HepG2 (cell line): ENCODE data around the gene C1QTNF12. TPM values are rescaled to one million over a fixed set of nuclear protein-coding genes. Genes with fewer than 3 reads are reported as not detected.

Source experiments
- ARNTL ChIP-seq: sonication (generic); formaldehyde crosslinking; IDR thresholded peaks from 2 replicates; pipeline ENCODE4 v1.4.0; 2020; ENCODE audit warnings: mild to moderate bottlenecking, missing genetic modification reagents
- BRD4 ChIP-seq: sonication (generic); formaldehyde crosslinking; IDR thresholded peaks from 2 replicates; pipeline ENCODE4 v1.4.0; 2020; ENCODE audit warnings: missing genetic modification reagents
- CCDC6 ChIP-seq: sonication (generic); formaldehyde crosslinking; IDR thresholded peaks from 2 replicates; pipeline ENCODE4 v1.8.1; 2022; ENCODE audit warnings: mild to moderate bottlenecking, missing genetic modification reagents, moderate library complexity
- DMAP1 ChIP-seq: IDR thresholded peaks from 2 replicates; pipeline ENCODE4 v1.6.1; 2016
- DNMT1 ChIP-seq: sonication (generic); formaldehyde crosslinking; IDR thresholded peaks from 2 replicates; pipeline ENCODE4 v1.5.1; 2020; ENCODE audit warnings: mild to moderate bottlenecking, missing genetic modification reagents
- NCOA1 ChIP-seq: sonication (generic); formaldehyde crosslinking; IDR thresholded peaks from 2 replicates; pipeline ENCODE4 v1.9.0; 2021; ENCODE audit warnings: missing genetic modification reagents
- POLR2G ChIP-seq: fragments of 200-400 bp; formaldehyde crosslinking; IDR thresholded peaks from 2 replicates; pipeline ENCODE4 v1.6.1; 2018; ENCODE audit warnings: mild to moderate bottlenecking, low read depth, low read length, moderate library complexity
- REXO4 ChIP-seq: sonication (generic); formaldehyde crosslinking; IDR thresholded peaks from 2 replicates; pipeline ENCODE4 v1.8.0; 2022; ENCODE audit warnings: missing genetic modification reagents, mild to moderate bottlenecking, borderline replicate concordance
- SAFB2 ChIP-seq: sonication (generic); formaldehyde crosslinking; IDR thresholded peaks from 2 replicates; pipeline ENCODE4 v1.5.1; 2020; ENCODE audit warnings: missing genetic modification reagents, low read depth, mild to moderate bottlenecking, borderline replicate concordance
- SP4 ChIP-seq: sonication (generic); formaldehyde crosslinking; IDR thresholded peaks from 2 replicates; pipeline ENCODE4 v1.8.1; 2023; ENCODE audit warnings: mild to moderate bottlenecking, missing genetic modification reagents
- ZNF354B ChIP-seq: sonication (generic); formaldehyde crosslinking; IDR thresholded peaks from 2 replicates; pipeline ENCODE4 v1.8.0; 2022; ENCODE audit warnings: mild to moderate bottlenecking, missing genetic modification reagents
- ZNF562 ChIP-seq: sonication (generic); formaldehyde crosslinking; IDR thresholded peaks from 2 replicates; pipeline ENCODE4 v1.8.0; 2022; ENCODE audit warnings: missing genetic modification reagents, borderline replicate concordance
- polyA plus RNA-seq, 8 experiments: library from polyadenylated mRNA; depleted of rRNA in 3 of 8; stranded (reverse) in 7 of 8; unstranded in 1 of 8; fragments of >200 nt; fragmentation: Illumina TruSeq in 4 of 8; extraction: Trizol in 4 of 8; gene quantifications; 2 replicates each; pipeline versions ENCODE4 v1.2.1 to v1.2.3, GENCODE V29; 2011 to 2016; ENCODE audit warnings: low read depth in 4 of 8, missing spikeins in 1 of 8, mixed read lengths in 1 of 8; ENCODE audit not compliant: insufficient read depth in 1 of 8
- total RNA-seq, 5 experiments: library from RNA; depleted of rRNA; stranded (reverse); fragments of >200 nt; fragmentation: Illumina TruSeq; extraction: Trizol; gene quantifications; 2 replicates each; pipeline ENCODE4 v1.2.3, GENCODE V29; 2016; ENCODE audit warnings: low read depth in 1 of 5
- TF ChIP-seq, protein P1 (sequence below): sonication (generic); formaldehyde crosslinking; IDR thresholded peaks from 2 replicates; pipeline ENCODE4 v1.9.0; 2022; ENCODE audit warnings: missing genetic modification reagents, mild to moderate bottlenecking, borderline replicate concordance
- TF ChIP-seq, protein P2 (sequence below): sonication (generic); formaldehyde crosslinking; IDR thresholded peaks from 2 replicates; pipeline ENCODE4 v1.4.0; 2020; ENCODE audit warnings: missing genetic modification reagents
- TF ChIP-seq, protein P3 (sequence below): sonication (generic); formaldehyde crosslinking; IDR thresholded peaks from 2 replicates; pipeline ENCODE4 v1.4.0; 2020; ENCODE audit warnings: missing genetic modification reagents
- TF ChIP-seq, protein P4 (sequence below): sonication (generic); formaldehyde crosslinking; IDR thresholded peaks from 2 replicates; pipeline ENCODE4 v1.4.0; 2020; ENCODE audit warnings: missing genetic modification reagents
- TF ChIP-seq, protein P5 (sequence below): sonication (generic); formaldehyde crosslinking; IDR thresholded peaks from 2 replicates; pipeline ENCODE4 v1.4.0; 2020; ENCODE audit warnings: missing genetic modification reagents
- TF ChIP-seq, protein P6 (sequence below): sonication (generic); formaldehyde crosslinking; conservative IDR thresholded peaks from 2 replicates; pipeline ENCODE4 v1.4.0; 2020; ENCODE audit warnings: missing genetic modification reagents

C1QTNF12 gene
- total and polyA plus RNA-seq, 2 of the 13 experiments (the other 11 are each of a cell fraction or from before 2014, with no cell fraction given), result 0.18 to 0.64 TPM

DNA sequence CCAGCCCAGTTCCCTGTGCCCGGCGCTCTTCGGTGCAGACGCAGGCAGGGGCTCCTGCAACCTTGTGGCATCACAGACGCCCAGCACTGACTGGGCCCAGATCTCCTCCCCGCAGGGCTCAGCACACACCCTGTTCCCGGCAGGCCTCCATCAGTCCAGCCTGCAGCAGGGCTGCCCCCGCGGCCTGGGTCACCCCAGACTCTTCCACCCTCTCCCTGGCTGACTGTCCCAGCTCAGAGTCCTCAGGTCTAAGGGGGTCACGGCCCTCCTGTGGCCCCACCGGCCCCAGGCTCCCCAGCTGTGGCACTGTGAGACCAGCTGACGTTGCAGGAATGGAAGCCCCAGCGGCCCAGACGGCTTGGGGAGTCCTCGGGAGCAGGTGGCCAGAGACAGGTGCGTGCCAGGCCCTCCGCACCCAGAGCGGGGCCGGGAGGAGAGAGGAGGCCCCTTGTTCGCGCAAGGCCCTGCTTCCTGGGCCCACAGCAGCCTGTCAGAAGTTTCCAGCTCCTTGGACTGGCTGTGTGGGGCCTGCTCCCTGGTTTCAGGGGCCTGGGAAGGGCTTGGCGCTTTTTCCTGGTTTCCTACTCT lies 10.3 kb downstream of the C1QTNF12 start (continued):
- TF ChIP-seq, protein P1, sequence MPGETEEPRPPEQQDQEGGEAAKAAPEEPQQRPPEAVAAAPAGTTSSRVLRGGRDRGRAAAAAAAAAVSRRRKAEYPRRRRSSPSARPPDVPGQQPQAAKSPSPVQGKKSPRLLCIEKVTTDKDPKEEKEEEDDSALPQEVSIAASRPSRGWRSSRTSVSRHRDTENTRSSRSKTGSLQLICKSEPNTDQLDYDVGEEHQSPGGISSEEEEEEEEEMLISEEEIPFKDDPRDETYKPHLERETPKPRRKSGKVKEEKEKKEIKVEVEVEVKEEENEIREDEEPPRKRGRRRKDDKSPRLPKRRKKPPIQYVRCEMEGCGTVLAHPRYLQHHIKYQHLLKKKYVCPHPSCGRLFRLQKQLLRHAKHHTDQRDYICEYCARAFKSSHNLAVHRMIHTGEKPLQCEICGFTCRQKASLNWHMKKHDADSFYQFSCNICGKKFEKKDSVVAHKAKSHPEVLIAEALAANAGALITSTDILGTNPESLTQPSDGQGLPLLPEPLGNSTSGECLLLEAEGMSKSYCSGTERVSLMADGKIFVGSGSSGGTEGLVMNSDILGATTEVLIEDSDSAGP (CRISPR knock-in tag), result no peak
- no peak for TF ChIP-seq BRD4 (CRISPR knock-in tag)
- TF ChIP-seq DMAP1 (CRISPR knock-in tag), result no peak
- TF ChIP-seq DNMT1, result no peak
- TF ChIP-seq CCDC6 (CRISPR knock-in tag), result no peak
- TF ChIP-seq, protein P2, sequence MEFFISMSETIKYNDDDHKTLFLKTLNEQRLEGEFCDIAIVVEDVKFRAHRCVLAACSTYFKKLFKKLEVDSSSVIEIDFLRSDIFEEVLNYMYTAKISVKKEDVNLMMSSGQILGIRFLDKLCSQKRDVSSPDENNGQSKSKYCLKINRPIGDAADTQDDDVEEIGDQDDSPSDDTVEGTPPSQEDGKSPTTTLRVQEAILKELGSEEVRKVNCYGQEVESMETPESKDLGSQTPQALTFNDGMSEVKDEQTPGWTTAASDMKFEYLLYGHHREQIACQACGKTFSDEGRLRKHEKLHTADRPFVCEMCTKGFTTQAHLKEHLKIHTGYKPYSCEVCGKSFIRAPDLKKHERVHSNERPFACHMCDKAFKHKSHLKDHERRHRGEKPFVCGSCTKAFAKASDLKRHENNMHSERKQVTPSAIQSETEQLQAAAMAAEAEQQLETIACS, result no peak
- TF ChIP-seq, protein P3, sequence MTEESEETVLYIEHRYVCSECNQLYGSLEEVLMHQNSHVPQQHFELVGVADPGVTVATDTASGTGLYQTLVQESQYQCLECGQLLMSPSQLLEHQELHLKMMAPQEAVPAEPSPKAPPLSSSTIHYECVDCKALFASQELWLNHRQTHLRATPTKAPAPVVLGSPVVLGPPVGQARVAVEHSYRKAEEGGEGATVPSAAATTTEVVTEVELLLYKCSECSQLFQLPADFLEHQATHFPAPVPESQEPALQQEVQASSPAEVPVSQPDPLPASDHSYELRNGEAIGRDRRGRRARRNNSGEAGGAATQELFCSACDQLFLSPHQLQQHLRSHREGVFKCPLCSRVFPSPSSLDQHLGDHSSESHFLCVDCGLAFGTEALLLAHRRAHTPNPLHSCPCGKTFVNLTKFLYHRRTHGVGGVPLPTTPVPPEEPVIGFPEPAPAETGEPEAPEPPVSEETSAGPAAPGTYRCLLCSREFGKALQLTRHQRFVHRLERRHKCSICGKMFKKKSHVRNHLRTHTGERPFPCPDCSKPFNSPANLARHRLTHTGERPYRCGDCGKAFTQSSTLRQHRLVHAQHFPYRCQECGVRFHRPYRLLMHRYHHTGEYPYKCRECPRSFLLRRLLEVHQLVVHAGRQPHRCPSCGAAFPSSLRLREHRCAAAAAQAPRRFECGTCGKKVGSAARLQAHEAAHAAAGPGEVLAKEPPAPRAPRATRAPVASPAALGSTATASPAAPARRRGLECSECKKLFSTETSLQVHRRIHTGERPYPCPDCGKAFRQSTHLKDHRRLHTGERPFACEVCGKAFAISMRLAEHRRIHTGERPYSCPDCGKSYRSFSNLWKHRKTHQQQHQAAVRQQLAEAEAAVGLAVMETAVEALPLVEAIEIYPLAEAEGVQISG, result no peak
- no peak for TF ChIP-seq NCOA1 (CRISPR knock-in tag)
- TF ChIP-seq SP4 (CRISPR knock-in tag), result no peak
- TF ChIP-seq SAFB2, result peak; percentile 57; the same call in 1 of the 2 replicates
- no peak for TF ChIP-seq REXO4 (CRISPR knock-in tag)
- TF ChIP-seq, protein P4, sequence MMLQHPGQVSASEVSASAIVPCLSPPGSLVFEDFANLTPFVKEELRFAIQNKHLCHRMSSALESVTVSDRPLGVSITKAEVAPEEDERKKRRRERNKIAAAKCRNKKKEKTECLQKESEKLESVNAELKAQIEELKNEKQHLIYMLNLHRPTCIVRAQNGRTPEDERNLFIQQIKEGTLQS (CRISPR knock-in tag), result no peak
- TF ChIP-seq, protein P5, sequence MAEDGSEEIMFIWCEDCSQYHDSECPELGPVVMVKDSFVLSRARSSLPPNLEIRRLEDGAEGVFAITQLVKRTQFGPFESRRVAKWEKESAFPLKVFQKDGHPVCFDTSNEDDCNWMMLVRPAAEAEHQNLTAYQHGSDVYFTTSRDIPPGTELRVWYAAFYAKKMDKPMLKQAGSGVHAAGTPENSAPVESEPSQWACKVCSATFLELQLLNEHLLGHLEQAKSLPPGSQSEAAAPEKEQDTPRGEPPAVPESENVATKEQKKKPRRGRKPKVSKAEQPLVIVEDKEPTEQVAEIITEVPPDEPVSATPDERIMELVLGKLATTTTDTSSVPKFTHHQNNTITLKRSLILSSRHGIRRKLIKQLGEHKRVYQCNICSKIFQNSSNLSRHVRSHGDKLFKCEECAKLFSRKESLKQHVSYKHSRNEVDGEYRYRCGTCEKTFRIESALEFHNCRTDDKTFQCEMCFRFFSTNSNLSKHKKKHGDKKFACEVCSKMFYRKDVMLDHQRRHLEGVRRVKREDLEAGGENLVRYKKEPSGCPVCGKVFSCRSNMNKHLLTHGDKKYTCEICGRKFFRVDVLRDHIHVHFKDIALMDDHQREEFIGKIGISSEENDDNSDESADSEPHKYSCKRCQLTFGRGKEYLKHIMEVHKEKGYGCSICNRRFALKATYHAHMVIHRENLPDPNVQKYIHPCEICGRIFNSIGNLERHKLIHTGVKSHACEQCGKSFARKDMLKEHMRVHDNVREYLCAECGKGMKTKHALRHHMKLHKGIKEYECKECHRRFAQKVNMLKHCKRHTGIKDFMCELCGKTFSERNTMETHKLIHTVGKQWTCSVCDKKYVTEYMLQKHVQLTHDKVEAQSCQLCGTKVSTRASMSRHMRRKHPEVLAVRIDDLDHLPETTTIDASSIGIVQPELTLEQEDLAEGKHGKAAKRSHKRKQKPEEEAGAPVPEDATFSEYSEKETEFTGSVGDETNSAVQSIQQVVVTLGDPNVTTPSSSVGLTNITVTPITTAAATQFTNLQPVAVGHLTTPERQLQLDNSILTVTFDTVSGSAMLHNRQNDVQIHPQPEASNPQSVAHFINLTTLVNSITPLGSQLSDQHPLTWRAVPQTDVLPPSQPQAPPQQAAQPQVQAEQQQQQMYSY, result no peak
- TF ChIP-seq POLR2G, result peak; percentile 10
- peak; percentile 17; the same call in 1 of the 2 replicates for TF ChIP-seq ARNTL (CRISPR knock-in tag)
- TF ChIP-seq ZNF562 (CRISPR knock-in tag), result no peak
- TF ChIP-seq ZNF354B, result no peak
- TF ChIP-seq, protein P6, sequence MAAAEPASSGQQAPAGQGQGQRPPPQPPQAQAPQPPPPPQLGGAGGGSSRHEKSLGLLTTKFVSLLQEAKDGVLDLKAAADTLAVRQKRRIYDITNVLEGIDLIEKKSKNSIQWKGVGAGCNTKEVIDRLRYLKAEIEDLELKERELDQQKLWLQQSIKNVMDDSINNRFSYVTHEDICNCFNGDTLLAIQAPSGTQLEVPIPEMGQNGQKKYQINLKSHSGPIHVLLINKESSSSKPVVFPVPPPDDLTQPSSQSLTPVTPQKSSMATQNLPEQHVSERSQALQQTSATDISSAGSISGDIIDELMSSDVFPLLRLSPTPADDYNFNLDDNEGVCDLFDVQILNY, result no peak
